HCT116 (cell line): ENCODE data around the gene TNIP1. TPM values are rescaled to one million over a fixed set of nuclear protein-coding genes. Genes with fewer than 3 reads are reported as not detected.

Experiments used
- ATAC-seq: fragments of 200-7000 bp; cut with Tn5 transposase; 2 replicates; pipeline ENCODE4 v1.9.1; 2020; ENCODE audit warnings: mild to moderate bottlenecking, moderate library complexity
- BruUV-seq: library from RNA; stranded (reverse); fragments of 400-500 nt; replicated peaks from 2 replicates; lab custom pipeline; 2021; lab: Mats Ljungman, UMichigan
- CTCF ChIA-PET: fragments of 300-600 bp; sonication (Branson Sonifier 250); formaldehyde crosslinking; loops from one replicate; lab custom pipeline; 2021; ENCODE audit warnings: antibody characterized with exemption; lab: Charles Lee
- POLR2A ChIA-PET: fragments of 300-600, 350-600 bp; sonication (Branson Sonifier 250); formaldehyde crosslinking; loops from one replicate; lab custom pipeline; 2021; ENCODE audit warnings: antibody characterized with exemption; lab: Charles Lee
- RAD21 ChIA-PET, 2 experiments: fragments of 300-600 bp; sonication (Branson Sonifier 250); formaldehyde crosslinking; loops; one replicate each; lab custom pipeline; 2023; ENCODE audit warnings: low total read pairs in 2 of 2; ENCODE audit not compliant: uncharacterized antibody in 2 of 2, unreplicated experiment in 2 of 2, low non-redundant PET in 1 of 2; lab: Charles Lee
- DNase-seq: peaks from one replicate; pipeline ENCODE4 v3.0.0-alpha.2; 2010; ENCODE audit warnings: low read depth, low spot score
- H2AFZ ChIP-seq: fragments of 200-600 bp; shearing (Covaris generic), sonication (generic); 2 replicates; pipeline ENCODE4 v1.6.1; 2017; ENCODE audit warnings: low read depth, mixed run types, mixed read lengths, antibody characterized with exemption, low read length; ENCODE audit not compliant: poor library complexity, severe bottlenecking
- H3K27ac ChIP-seq: 2 replicates; pipeline ENCODE4 v1.5.1; 2012; ENCODE audit warnings: low read depth, low read length
- H3K27me3 ChIP-seq: fragments of 200-600 bp; sonication (generic); 2 replicates; pipeline ENCODE4 v1.6.1; 2016; ENCODE audit warnings: mixed run types, low read length, mixed read lengths; ENCODE audit not compliant: insufficient read depth
- H3K36me3 ChIP-seq, 2 experiments: fragments of 200-500 bp in 1 of 2; fragments of 200-600 bp in 1 of 2; sonication (Bioruptor generic) in 1 of 2; sonication (generic) in 1 of 2; 2 replicates each; pipeline versions ENCODE4 v1.5.1 to v1.6.1; 2014 to 2016; ENCODE audit warnings: low read length in 2 of 2, inconsistent platforms in 1 of 2, mixed read lengths in 1 of 2, mixed run types in 1 of 2; ENCODE audit not compliant: insufficient read depth in 2 of 2, control insufficient read depth in 1 of 2
- H3K4me1 ChIP-seq, 2 experiments: fragments of 200-600 bp in 1 of 2; sonication (generic) in 1 of 2; 2 replicates each; pipeline versions ENCODE4 v1.5.1 to v1.6.1; 2012 to 2017; ENCODE audit warnings: low read length in 2 of 2, inconsistent platforms in 1 of 2, mild to moderate bottlenecking in 1 of 2, mixed read lengths in 1 of 2, mixed run types in 1 of 2, moderate library complexity in 1 of 2; ENCODE audit not compliant: insufficient read depth in 2 of 2, control insufficient read depth in 1 of 2
- H3K4me2 ChIP-seq: fragments of 200-600 bp; sonication (generic); 2 replicates; pipeline ENCODE4 v1.6.1; 2017; ENCODE audit warnings: mixed run types, low read length, mixed read lengths
- H3K4me3 ChIP-seq, 2 experiments: fragments of 200-600 bp in 1 of 2; sonication (generic) in 1 of 2; replicated peaks in 1 of 2; 2 replicates each; pipeline ENCODE4 v1.5.1; 2011 to 2016; ENCODE audit warnings: low read length in 2 of 2, control low read depth in 1 of 2, low read depth in 1 of 2, mild to moderate bottlenecking in 1 of 2, mixed read lengths in 1 of 2, mixed run types in 1 of 2
- H3K79me2 ChIP-seq: fragments of 200-600 bp; sonication (generic); 2 replicates; pipeline ENCODE4 v1.6.1; 2017; ENCODE audit warnings: mild to moderate bottlenecking, mixed run types, low read length, moderate library complexity, mixed read lengths; ENCODE audit not compliant: insufficient read depth
- H3K9ac ChIP-seq: fragments of 200-600 bp; sonication (generic); 2 replicates; pipeline ENCODE4 v1.6.1; 2016; ENCODE audit warnings: low read length, mixed read lengths
- H3K9me2 ChIP-seq: fragments of 200-600 bp; sonication (generic), shearing (Covaris generic); 2 replicates; pipeline ENCODE4 v1.6.1; 2017; ENCODE audit warnings: mixed run types, mild to moderate bottlenecking, moderate library complexity; ENCODE audit not compliant: insufficient read depth
- H3K9me3 ChIP-seq, 2 experiments: fragments of 200-500 bp in 1 of 2; fragments of 200-600 bp in 1 of 2; sonication (Bioruptor generic) in 1 of 2; sonication (generic) in 1 of 2; 2 replicates each; pipeline ENCODE4 v1.6.1; 2014 to 2017; ENCODE audit warnings: low read length in 2 of 2, mixed read lengths in 2 of 2, inconsistent platforms in 1 of 2, low read depth in 1 of 2, mild to moderate bottlenecking in 1 of 2, mixed run types in 1 of 2, moderate library complexity in 1 of 2; ENCODE audit not compliant: control insufficient read depth in 1 of 2, insufficient read depth in 1 of 2
- H4K20me1 ChIP-seq: fragments of 200-600 bp; sonication (generic), shearing (Covaris generic); 2 replicates; pipeline ENCODE4 v1.6.1; 2017; ENCODE audit warnings: mixed run types, mild to moderate bottlenecking, moderate library complexity; ENCODE audit not compliant: insufficient read depth
- ATF3 ChIP-seq: IDR thresholded peaks from 2 replicates; pipeline ENCODE4 v1.6.1; 2012
- CBX3 ChIP-seq: IDR thresholded peaks from 2 replicates; pipeline ENCODE4 v1.6.1; 2012; ENCODE audit warnings: low read depth
- CEBPB ChIP-seq: IDR thresholded peaks from 2 replicates; pipeline ENCODE4 v1.6.1; 2012; ENCODE audit warnings: low read depth
- CTCF ChIP-seq, 3 experiments: fragments of 200-600 bp in 1 of 3; sonication (generic) in 1 of 3; IDR thresholded peaks in 2 of 3; conservative IDR thresholded peaks in 1 of 3; 2 replicates each; pipeline ENCODE4 v1.5.1; 2012 to 2017; ENCODE audit warnings: low read depth in 2 of 3, low read length in 2 of 3, antibody characterized with exemption in 1 of 3, borderline replicate concordance in 1 of 3, control low read depth in 1 of 3, mild to moderate bottlenecking in 1 of 3, mixed read lengths in 1 of 3, mixed run types in 1 of 3, moderate library complexity in 1 of 3; ENCODE audit not compliant: insufficient read depth in 1 of 3
- EGR1 ChIP-seq: IDR thresholded peaks from 2 replicates; pipeline ENCODE4 v1.6.1; 2012; ENCODE audit warnings: low read depth
- ELF1 ChIP-seq: IDR thresholded peaks from 2 replicates; pipeline ENCODE4 v1.6.1; 2012; ENCODE audit warnings: low read depth, borderline replicate concordance
- EZH2 ChIP-seq: fragments of 200-600 bp; sonication (generic); IDR thresholded peaks from 2 replicates; pipeline ENCODE4 v1.6.1; 2017; ENCODE audit warnings: antibody characterized with exemption, mixed run types
- EZH2phosphoT487 ChIP-seq: fragments of 200-600 bp; IDR thresholded peaks from 2 replicates; pipeline ENCODE4 v1.6.1; 2018; ENCODE audit warnings: antibody characterized with exemption, borderline replicate concordance
- FOSL1 ChIP-seq: IDR thresholded peaks from 2 replicates; pipeline ENCODE4 v1.6.1; 2012; ENCODE audit warnings: low read depth
- JUND ChIP-seq: IDR thresholded peaks from 2 replicates; pipeline ENCODE4 v1.6.1; 2012
- MAX ChIP-seq: IDR thresholded peaks from 2 replicates; pipeline ENCODE4 v1.6.1; 2012
- POLR2AphosphoS5 ChIP-seq: IDR thresholded peaks from 2 replicates; pipeline ENCODE4 v1.6.1; 2011; ENCODE audit warnings: mild to moderate bottlenecking, low read depth, low read length, moderate library complexity
- RAD21 ChIP-seq: IDR thresholded peaks from 2 replicates; pipeline ENCODE4 v1.6.1; 2012; ENCODE audit warnings: low read depth, mild to moderate bottlenecking
- SIN3A ChIP-seq: IDR thresholded peaks from 2 replicates; pipeline ENCODE4 v1.6.1; 2012; ENCODE audit warnings: low read depth
- SP1 ChIP-seq: IDR thresholded peaks from 2 replicates; pipeline ENCODE4 v1.6.1; 2012; ENCODE audit warnings: low read depth
- SRF ChIP-seq: IDR thresholded peaks from 2 replicates; pipeline ENCODE4 v1.6.1; 2012; ENCODE audit warnings: low read depth
- YY1 ChIP-seq: IDR thresholded peaks from 2 replicates; pipeline ENCODE4 v1.6.1; 2011; ENCODE audit warnings: low read length, low read depth, moderate library complexity, mild to moderate bottlenecking; ENCODE audit not compliant: insufficient replicate concordance; ENCODE audit errors: extremely low read depth
- ZFX ChIP-seq: fragments of 450-650 bp; IDR thresholded peaks from 2 replicates; pipeline ENCODE4 v1.6.1; 2017
- ZNF274 ChIP-seq: fragments of 200-500 bp; sonication (Bioruptor generic); IDR thresholded peaks from 2 replicates; pipeline ENCODE4 v1.6.1; 2014; ENCODE audit warnings: mild to moderate bottlenecking, low read depth, low read length, inconsistent platforms
- intact Hi-C: fragments of 100-400 bp; cut with micrococcal nuclease; formaldehyde crosslinking; loops from 2 replicates; pipeline ENCODE4 v1.10.0; 2022
- total RNA-seq: library from RNA; stranded (reverse); gene quantifications from one replicate; pipeline ENCODE4 v1.2.1, GENCODE V29; 2021; ENCODE audit not compliant: unreplicated experiment

The TNIP1 gene
- total RNA-seq, 1 experiment from 2014 or later = 46.0 TPM

DNA sequence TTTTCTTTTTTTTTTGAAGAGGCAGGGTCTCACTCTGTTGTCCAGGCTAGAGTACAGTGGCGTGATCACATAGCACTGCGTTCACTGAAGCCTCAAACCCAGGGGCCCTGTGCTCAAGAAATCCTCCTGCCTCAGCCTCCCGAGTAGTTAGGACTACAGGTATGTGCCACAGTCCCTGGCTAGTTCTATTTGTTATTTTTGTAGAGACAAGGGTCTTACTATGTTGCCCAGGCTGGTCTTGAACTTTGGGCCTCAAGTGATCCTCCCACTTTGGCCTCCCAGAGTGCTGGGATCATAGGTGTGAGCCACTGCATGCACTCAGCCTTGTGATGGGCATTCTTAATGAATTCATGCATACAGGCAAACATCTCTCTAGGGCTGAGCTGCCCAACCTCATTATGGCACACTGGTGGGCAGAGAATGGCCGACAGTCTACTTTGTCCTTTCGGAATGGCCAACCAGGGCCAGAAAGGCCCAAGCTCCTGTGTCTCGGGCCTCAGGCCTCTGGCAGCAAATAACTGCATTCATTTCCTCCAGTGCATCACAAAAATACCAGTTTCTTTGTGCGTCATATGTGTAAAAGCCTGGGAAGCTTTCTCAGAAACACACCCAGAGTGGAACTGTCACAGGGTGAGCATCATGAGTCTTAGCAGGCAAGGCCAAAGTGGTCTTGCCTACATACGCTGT, 49.5 kb upstream of the TNIP1 start:
- ATAC-seq (no peak), DNase-seq (no peak)
- Histone ChIP-seq H3K27me3 (no peaks in the 10 kb centered on the region), H3K79me2 (no peaks in the 10 kb centered on the region), H3K4me1 (peaks cover 0 to 11% of the 10 kb centered on the region in 2 experiments; a peak in 1 of 4 replicates), H4K20me1 (no peaks in the 10 kb centered on the region), H3K4me2 (no peak overlapping the region), H3K9me3 (no peaks in the 10 kb centered on the region), H3K9ac (no peak overlapping the region), H3K9me2 (no peaks in the 10 kb centered on the region), H3K36me3 (peaks cover 6 to 23% of the 10 kb centered on the region in 2 experiments; a peak in 3 of 4 replicates), H3K27ac (no peak overlapping the region), H3K4me3 (no peak overlapping the region), H2AFZ (no peak overlapping the region)
- intact Hi-C loops = no loop called here
- no TSS peak for BruUV-seq
- no peak for TF ChIP-seq EZH2
- ChIA-PET CTCF (interaction anchor here (1.1 to 5.0 kb wide), 2 partner anchors 15 to 34 kb away, joined by 3 to 22 read pairs; no protein-coding TSS in a partner anchor), POLR2A (no interaction called here), RAD21 (no interaction called here)

GRCh38 chr5:151128817-151129216, 48.0 kb upstream of the TNIP1 start:
- Histone ChIP-seq H3K27ac (no peak overlapping the region), H2AFZ (no peak overlapping the region), H3K36me3 (peaks cover 0 to 20% of the 10 kb centered on the region in 2 experiments; a peak in 3 of 4 replicates), H3K9ac (no peak overlapping the region), H3K79me2 (no peaks in the 10 kb centered on the region), H3K4me2 (no peak overlapping the region), H4K20me1 (no peaks in the 10 kb centered on the region), H3K4me3 (no peak overlapping the region), H3K9me3 (no peaks in the 10 kb centered on the region), H3K27me3 (no peaks in the 10 kb centered on the region), H3K9me2 (no peaks in the 10 kb centered on the region), H3K4me1 (peaks cover 0 to 15% of the 10 kb centered on the region in 2 experiments; a peak in 2 of 4 replicates)
- no peak for DNase-seq
- intact Hi-C loops = loop anchor here (5.0 kb wide), 1 partner anchor 373 kb away; no protein-coding TSS in a partner anchor
- RAD21 ChIA-PET = no interaction called here
- ATAC-seq = no peak
- TF ChIP-seq ATF3 (no peak), EZH2phosphoT487 (no peak), POLR2AphosphoS5 (no peak), ELF1 (no peak), EZH2 (no peak), CBX3 (no peak), FOSL1 (no peak), CEBPB (no peak), ZNF274 (no peak), SIN3A (no peak), SP1 (no peak), MAX (no peak), ZFX (no peak), SRF (no peak), CTCF (IDR thresholded peaks at IDR 0.05 in 2 of 3, conservative IDR thresholded peaks at IDR 0.05 in 1 of 3; ENCODE audit: borderline replicate concordance in 1 of 3, insufficient read depth in 1 of 3, low read depth in 2 of 3, low read length in 2 of 3) (no peak), EGR1 (no peak), RAD21 (no peak), JUND (no peak), YY1 (no peak)
- BruUV-seq = no TSS peak
- POLR2A ChIA-PET = no interaction called here
- CTCF ChIA-PET = interaction anchor here (0.6 to 5.0 kb wide), 5 partner anchors 13 to 110 kb away, joined by 3 to 22 read pairs (median 4); partner anchors contain the start of gene ANXA6
